ENCODE measurements around the gene DHRS12.

DHRS12 gene

DNA sequence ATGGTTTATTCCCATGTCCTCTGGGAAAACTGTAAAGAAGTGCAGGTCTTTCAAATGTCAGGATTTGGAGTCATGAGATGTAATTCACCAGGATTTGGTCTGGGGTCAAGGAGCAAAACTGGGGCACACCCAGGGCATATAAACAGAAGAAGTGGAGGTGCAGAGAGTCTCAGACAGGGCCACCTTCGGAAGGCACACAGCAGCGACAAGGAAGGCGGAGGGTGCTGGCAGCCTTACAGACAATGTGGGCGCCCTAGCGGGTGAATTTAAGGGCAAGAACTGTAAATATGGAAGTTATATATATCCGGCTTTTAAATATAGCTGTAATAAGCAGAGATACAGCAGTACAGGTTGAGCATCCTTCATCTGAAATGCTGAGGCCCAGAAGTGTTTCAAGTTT is 31.2 kb downstream of the DHRS12 start:
- Histone ChIP-seq H3K4me2 (ENCODE audit: low read length) (no peak overlapping the region), H3K79me1 (ENCODE audit: low read length) (no peaks in the 10 kb centered on the region), H3K27ac (ENCODE audit: low read depth, low read length) (no peak overlapping the region), H4K5ac (ENCODE audit: low read length) (no peak overlapping the region), H3K9ac (ENCODE audit: low read length) (no peak overlapping the region), H3K4me1 (ENCODE audit: control insufficient read depth, low read depth, low read length) (no peaks in the 10 kb centered on the region), H3K4me3 (ENCODE audit: low read length) (no peak overlapping the region), H2AK5ac (ENCODE audit: low read length) (no peak overlapping the region), H3K56ac (ENCODE audit: low read length) (no peak overlapping the region), H4K8ac (ENCODE audit: low read depth, low read length) (no peak overlapping the region), H3K36me3 (ENCODE audit: control insufficient read depth, insufficient read depth, low read length) (no peaks in the 10 kb centered on the region), H3K18ac (ENCODE audit: low read length) (no peak overlapping the region), H3K79me2 (ENCODE audit: control insufficient read depth, insufficient read depth, low read length) (no peaks in the 10 kb centered on the region), H3K23ac (ENCODE audit: low read length) (no peak overlapping the region), H2BK5ac (ENCODE audit: low read length) (no peak overlapping the region), H2BK15ac (replicated peaks; ENCODE audit: low read depth) (no peak overlapping the region), H3K27me3 (ENCODE audit: insufficient read depth, low read length, poor library complexity) (no peaks in the 10 kb centered on the region), H2BK120ac (ENCODE audit: low read depth, low read length) (no peak overlapping the region), H3K4ac (ENCODE audit: low read depth, low read length) (no peak overlapping the region)
- no peak for DNase-seq
- WGBS (ENCODE audit: extremely low coverage, insufficient coverage, low lambda C conversion rate): no CpG with 5 or more reads among the region's 6 CpGs

DNA sequence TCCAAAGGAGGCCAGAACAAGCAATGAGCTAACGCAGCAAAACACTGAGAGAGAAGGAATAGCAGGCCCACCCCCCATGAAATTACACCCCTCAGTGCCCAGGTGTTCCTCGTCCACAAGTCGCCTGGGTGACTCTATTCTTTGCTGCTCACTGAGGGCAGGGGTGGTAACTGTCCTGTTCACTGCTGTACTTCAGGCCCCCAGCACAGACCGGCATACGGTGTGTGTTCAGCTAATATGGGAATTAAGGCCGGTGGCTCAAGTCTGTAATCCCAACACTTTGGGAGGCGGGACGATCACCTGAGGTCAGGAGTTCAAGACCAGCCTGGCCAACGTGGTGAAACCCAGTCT is 31.9 kb downstream of the DHRS12 start:
- H3K27me3 ChIP-seq (ENCODE audit: insufficient read depth, low read length, poor library complexity): no peaks in the 10 kb centered on the region
- H3K9ac ChIP-seq (ENCODE audit: low read length): no peak overlapping the region
- H3K27ac ChIP-seq (ENCODE audit: low read depth, low read length): no peak overlapping the region
- no CpG with 5 or more reads among the region's 9 CpGs for WGBS (ENCODE audit: extremely low coverage, insufficient coverage, low lambda C conversion rate)
- H3K79me1 ChIP-seq (ENCODE audit: low read length): no peaks in the 10 kb centered on the region
- H3K56ac ChIP-seq (ENCODE audit: low read length): no peak overlapping the region
- H4K5ac ChIP-seq (ENCODE audit: low read length): no peak overlapping the region
- no peak overlapping the region for H4K8ac ChIP-seq (ENCODE audit: low read depth, low read length)
- no peak overlapping the region for H3K4ac ChIP-seq (ENCODE audit: low read depth, low read length)
- H2AK5ac ChIP-seq (ENCODE audit: low read length): no peak overlapping the region
- no peak overlapping the region for H2BK5ac ChIP-seq (ENCODE audit: low read length)
- H3K18ac ChIP-seq (ENCODE audit: low read length): no peak overlapping the region
- no peaks in the 10 kb centered on the region for H3K79me2 ChIP-seq (ENCODE audit: control insufficient read depth, insufficient read depth, low read length)
- H3K36me3 ChIP-seq (ENCODE audit: control insufficient read depth, insufficient read depth, low read length): no peaks in the 10 kb centered on the region
- H2BK15ac ChIP-seq (replicated peaks; ENCODE audit: low read depth): no peak overlapping the region
- no peak overlapping the region for H3K4me3 ChIP-seq (ENCODE audit: low read length)
- no peak for DNase-seq
- no peak overlapping the region for H3K4me2 ChIP-seq (ENCODE audit: low read length)
- no peak overlapping the region for H3K23ac ChIP-seq (ENCODE audit: low read length)
- H3K4me1 ChIP-seq (ENCODE audit: control insufficient read depth, low read depth, low read length): no peaks in the 10 kb centered on the region
- H2BK120ac ChIP-seq (ENCODE audit: low read depth, low read length): no peak overlapping the region

- WGBS (ENCODE audit: extremely low coverage, insufficient coverage, low lambda C conversion rate): no CpG with 5 or more reads among the region's 17 CpGs
- H4K5ac ChIP-seq (ENCODE audit: low read length): no peak overlapping the region
- no peak overlapping the region for H4K8ac ChIP-seq (ENCODE audit: low read depth, low read length)
- no peaks in the 10 kb centered on the region for H3K4me1 ChIP-seq (ENCODE audit: control insufficient read depth, low read depth, low read length)
- no peak overlapping the region for H3K18ac ChIP-seq (ENCODE audit: low read length)
- no peak overlapping the region for H3K56ac ChIP-seq (ENCODE audit: low read length)
- H3K36me3 ChIP-seq (ENCODE audit: control insufficient read depth, insufficient read depth, low read length): no peaks in the 10 kb centered on the region
- H3K4me2 ChIP-seq (ENCODE audit: low read length): no peak overlapping the region
- H2BK120ac ChIP-seq (ENCODE audit: low read depth, low read length): no peak overlapping the region
- H3K27me3 ChIP-seq (ENCODE audit: insufficient read depth, low read length, poor library complexity): no peaks in the 10 kb centered on the region
- no peaks in the 10 kb centered on the region for H3K79me2 ChIP-seq (ENCODE audit: control insufficient read depth, insufficient read depth, low read length)
- H2AK5ac ChIP-seq (ENCODE audit: low read length): no peak overlapping the region
- H2BK15ac ChIP-seq (replicated peaks; ENCODE audit: low read depth): no peak overlapping the region
- H3K9ac ChIP-seq (ENCODE audit: low read length): no peak overlapping the region
- no peaks in the 10 kb centered on the region for H3K79me1 ChIP-seq (ENCODE audit: low read length)
- no peak overlapping the region for H3K4me3 ChIP-seq (ENCODE audit: low read length)
- no peak overlapping the region for H2BK5ac ChIP-seq (ENCODE audit: low read length)
- no peak overlapping the region for H3K4ac ChIP-seq (ENCODE audit: low read depth, low read length)
- no peak overlapping the region for H3K23ac ChIP-seq (ENCODE audit: low read length)
- no peak overlapping the region for H3K27ac ChIP-seq (ENCODE audit: low read depth, low read length)
- DNase-seq: no peak
These were observed 32.4 kb downstream of the DHRS12 start for GRCh38 chr13:51771418-51772104.

GRCh38 chr13:51770681-51771417 is 33.1 kb downstream of the DHRS12 start:
- Histone ChIP-seq H3K27me3 (ENCODE audit: insufficient read depth, low read length, poor library complexity) (no peaks in the 10 kb centered on the region), H3K4me1 (ENCODE audit: control insufficient read depth, low read depth, low read length) (no peaks in the 10 kb centered on the region), H3K9ac (ENCODE audit: low read length) (no peak overlapping the region), H3K23ac (ENCODE audit: low read length) (no peak overlapping the region), H3K56ac (ENCODE audit: low read length) (no peak overlapping the region), H3K27ac (ENCODE audit: low read depth, low read length) (no peak overlapping the region), H3K4ac (ENCODE audit: low read depth, low read length) (no peak overlapping the region), H3K79me1 (ENCODE audit: low read length) (no peaks in the 10 kb centered on the region), H3K4me2 (ENCODE audit: low read length) (no peak overlapping the region), H2BK120ac (ENCODE audit: low read depth, low read length) (no peak overlapping the region), H3K18ac (ENCODE audit: low read length) (no peak overlapping the region), H4K8ac (ENCODE audit: low read depth, low read length) (no peak overlapping the region), H3K79me2 (ENCODE audit: control insufficient read depth, insufficient read depth, low read length) (no peaks in the 10 kb centered on the region), H3K4me3 (ENCODE audit: low read length) (no peak overlapping the region), H2AK5ac (ENCODE audit: low read length) (no peak overlapping the region), H3K36me3 (ENCODE audit: control insufficient read depth, insufficient read depth, low read length) (no peaks in the 10 kb centered on the region), H2BK15ac (replicated peaks; ENCODE audit: low read depth) (no peak overlapping the region), H4K5ac (ENCODE audit: low read length) (no peak overlapping the region), H2BK5ac (ENCODE audit: low read length) (no peak overlapping the region)
- WGBS (ENCODE audit: extremely low coverage, insufficient coverage, low lambda C conversion rate): no CpG with 5 or more reads among the region's 11 CpGs
- no peak for DNase-seq

DNA sequence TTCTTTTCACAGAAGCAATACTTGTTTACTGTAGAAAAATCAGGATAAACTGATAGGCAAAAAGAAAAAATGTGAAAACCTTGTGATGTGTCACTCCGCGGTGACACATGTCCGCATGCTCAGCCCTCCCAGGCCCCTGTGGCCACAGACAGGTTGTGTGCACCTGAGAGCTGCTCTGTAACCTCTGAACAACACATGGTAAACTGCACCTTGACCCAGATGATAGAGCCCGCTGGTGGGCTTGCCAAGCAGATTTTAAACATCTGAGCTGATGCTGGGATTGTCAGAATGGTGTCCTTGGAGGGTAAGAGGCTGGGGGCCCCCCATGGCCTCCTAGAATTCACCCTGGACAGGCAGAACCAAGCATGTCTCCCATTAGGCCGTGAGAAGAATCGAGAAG is 33.8 kb downstream of the DHRS12 start:
- no peaks in the 10 kb centered on the region for H3K79me2 ChIP-seq (ENCODE audit: control insufficient read depth, insufficient read depth, low read length)
- no peak overlapping the region for H2BK120ac ChIP-seq (ENCODE audit: low read depth, low read length)
- H2BK15ac ChIP-seq (replicated peaks; ENCODE audit: low read depth): no peak overlapping the region
- no peaks in the 10 kb centered on the region for H3K36me3 ChIP-seq (ENCODE audit: control insufficient read depth, insufficient read depth, low read length)
- no peak overlapping the region for H3K23ac ChIP-seq (ENCODE audit: low read length)
- no peaks in the 10 kb centered on the region for H3K27me3 ChIP-seq (ENCODE audit: insufficient read depth, low read length, poor library complexity)
- no peaks in the 10 kb centered on the region for H3K4me1 ChIP-seq (ENCODE audit: control insufficient read depth, low read depth, low read length)
- no peak overlapping the region for H4K8ac ChIP-seq (ENCODE audit: low read depth, low read length)
- H3K18ac ChIP-seq (ENCODE audit: low read length): no peak overlapping the region
- no peak overlapping the region for H3K4me2 ChIP-seq (ENCODE audit: low read length)
- no peak for DNase-seq
- no peak overlapping the region for H4K5ac ChIP-seq (ENCODE audit: low read length)
- H3K56ac ChIP-seq (ENCODE audit: low read length): no peak overlapping the region
- H2AK5ac ChIP-seq (ENCODE audit: low read length): no peak overlapping the region
- H3K79me1 ChIP-seq (ENCODE audit: low read length): no peaks in the 10 kb centered on the region
- no peak overlapping the region for H3K4ac ChIP-seq (ENCODE audit: low read depth, low read length)
- no peak overlapping the region for H2BK5ac ChIP-seq (ENCODE audit: low read length)
- no peak overlapping the region for H3K4me3 ChIP-seq (ENCODE audit: low read length)
- WGBS (ENCODE audit: extremely low coverage, insufficient coverage, low lambda C conversion rate): no CpG with 5 or more reads among the region's 6 CpGs
- no peak overlapping the region for H3K9ac ChIP-seq (ENCODE audit: low read length)
- no peak overlapping the region for H3K27ac ChIP-seq (ENCODE audit: low read depth, low read length)

Measured in mesendoderm (in vitro differentiated cells).